ENCODE measurements around the gene ABCB9. TPM values are rescaled to one million over a fixed set of nuclear protein-coding genes. Genes with fewer than 3 reads are reported as not detected.

The ABCB9 gene
- total and polyA plus RNA-seq, 5 donors: 5.2 to 7.0 (median 6.3) TPM

- no peak for DNase-seq
- no peak for ATAC-seq
- Histone ChIP-seq H3K4me3 (ENCODE audit: low read length) (no peak overlapping the region), H3K9me3 (ENCODE audit: control insufficient read depth, low read length) (no peaks in the 10 kb centered on the region), H3K27me3 (ENCODE audit: control insufficient read depth, insufficient read depth) (no peaks in the 10 kb centered on the region), H3K27ac (ENCODE audit: low read length) (no peak overlapping the region), H3K4me1 (ENCODE audit: control insufficient read depth, insufficient read depth, low read length) (no peaks in the 10 kb centered on the region)
- intact Hi-C loops (cut with DNase I): no loop called here
- WGBS: 93% methylated on average over 3 of the region's 3 CpGs
Observed at GRCh38 chr12:123001464-123001863, 35.2 kb upstream of the ABCB9 start.

- Histone ChIP-seq H3K9me3 (ENCODE audit: control insufficient read depth, low read length) (no peaks in the 10 kb centered on the region), H3K27me3 (ENCODE audit: control insufficient read depth, insufficient read depth) (no peaks in the 10 kb centered on the region), H3K4me1 (ENCODE audit: control insufficient read depth, insufficient read depth, low read length) (peaks cover 2% of the 10 kb centered on the region), H3K4me3 (ENCODE audit: low read length) (no peak overlapping the region), H3K27ac (ENCODE audit: low read length) (no peak overlapping the region)
- DNase-seq (peak in 2 of 3 donors; percentile 18 to 37), ATAC-seq (no peak)
- intact Hi-C loops (cut with DNase I): no loop called here
- WGBS: 97% methylated on average over 10 of the region's 10 CpGs
Observed at GRCh38 chr12:123000578-123000977, 34.3 kb upstream of the ABCB9 start.

- Histone ChIP-seq H3K27me3 (ENCODE audit: control insufficient read depth, insufficient read depth) (no peaks in the 10 kb centered on the region), H3K4me1 (ENCODE audit: control insufficient read depth, insufficient read depth, low read length) (peaks cover 2% of the 10 kb centered on the region), H3K9me3 (ENCODE audit: control insufficient read depth, low read length) (no peaks in the 10 kb centered on the region), H3K27ac (ENCODE audit: low read length) (no peak overlapping the region), H3K4me3 (ENCODE audit: low read length) (no peak overlapping the region)
- intact Hi-C loops (cut with DNase I): no loop called here
- WGBS: 83% methylated on average over 20 of the region's 20 CpGs
- peak in 2 of 3 donors; percentile 42 to 46 for DNase-seq
- no peak for ATAC-seq
Observed at GRCh38 chr12:122999986-123000420, 33.7 kb upstream of the ABCB9 start.

- H3K4me1 ChIP-seq (ENCODE audit: control insufficient read depth, insufficient read depth, low read length): peaks cover 2% of the 10 kb centered on the region
- DNase-seq: peak in 2 of 3 donors; percentile 15 to 31
- no peak overlapping the region for H3K4me3 ChIP-seq (ENCODE audit: low read length)
- intact Hi-C loops (cut with DNase I): no loop called here
- no peak overlapping the region for H3K27ac ChIP-seq (ENCODE audit: low read length)
- no peaks in the 10 kb centered on the region for H3K27me3 ChIP-seq (ENCODE audit: control insufficient read depth, insufficient read depth)
- H3K9me3 ChIP-seq (ENCODE audit: control insufficient read depth, low read length): no peaks in the 10 kb centered on the region
- no peak for ATAC-seq
- WGBS: 89% methylated on average over 8 of the region's 8 CpGs
Observed at GRCh38 chr12:122999196-122999946, 33.1 kb upstream of the ABCB9 start.

- H3K4me1 ChIP-seq (ENCODE audit: control insufficient read depth, insufficient read depth, low read length): peaks cover 2% of the 10 kb centered on the region
- no peaks in the 10 kb centered on the region for H3K27me3 ChIP-seq (ENCODE audit: control insufficient read depth, insufficient read depth)
- ATAC-seq (no peak), DNase-seq (peak in 2 of 3 donors; percentile 28 to 49)
- no peak overlapping the region for H3K27ac ChIP-seq (ENCODE audit: low read length)
- intact Hi-C loops (cut with DNase I): no loop called here
- 90% methylated on average over 4 of the region's 4 CpGs for WGBS
- no peaks in the 10 kb centered on the region for H3K9me3 ChIP-seq (ENCODE audit: control insufficient read depth, low read length)
- H3K4me3 ChIP-seq (ENCODE audit: low read length): no peak overlapping the region
Observed at GRCh38 chr12:122998316-122998715, 32.1 kb upstream of the ABCB9 start.

GRCh38 chr12:122997343-122998250, 31.3 kb upstream of the ABCB9 start:
- Histone ChIP-seq H3K4me1 (ENCODE audit: control insufficient read depth, insufficient read depth, low read length) (peaks cover 2% of the 10 kb centered on the region), H3K27me3 (ENCODE audit: control insufficient read depth, insufficient read depth) (no peaks in the 10 kb centered on the region), H3K9me3 (ENCODE audit: control insufficient read depth, low read length) (no peaks in the 10 kb centered on the region), H3K4me3 (ENCODE audit: low read length) (no peak overlapping the region), H3K27ac (ENCODE audit: low read length) (no peak overlapping the region)
- intact Hi-C loops (cut with DNase I): no loop called here
- ATAC-seq (no peak), DNase-seq (peak in 2 of 3 donors; percentile 44 to 56)
- WGBS: 91% methylated on average over 25 of the region's 25 CpGs

GRCh38 chr12:122996621-122997342, 30.5 kb upstream of the ABCB9 start:
- H3K4me1 ChIP-seq (ENCODE audit: control insufficient read depth, insufficient read depth, low read length): peaks cover 2% of the 10 kb centered on the region
- peak in 2 of 3 donors; percentile 24 to 44 for DNase-seq
- intact Hi-C loops (cut with DNase I): no loop called here
- no peak for ATAC-seq
- 90% methylated on average over 16 of the region's 16 CpGs for WGBS
- no peaks in the 10 kb centered on the region for H3K27me3 ChIP-seq (ENCODE audit: control insufficient read depth, insufficient read depth)
- H3K4me3 ChIP-seq (ENCODE audit: low read length): no peak overlapping the region
- H3K27ac ChIP-seq (ENCODE audit: low read length): no peak overlapping the region
- no peaks in the 10 kb centered on the region for H3K9me3 ChIP-seq (ENCODE audit: control insufficient read depth, low read length)

GRCh38 chr12:122996188-122996601, 29.9 kb upstream of the ABCB9 start:
- Histone ChIP-seq H3K4me1 (ENCODE audit: control insufficient read depth, insufficient read depth, low read length) (peaks cover 2% of the 10 kb centered on the region), H3K27ac (ENCODE audit: low read length) (no peak overlapping the region)
- DNase-seq: peak in 2 of 3 donors; percentile 44 to 55

GRCh38 chr12:122995503-122996187, 29.4 kb upstream of the ABCB9 start:
- intact Hi-C loops (cut with DNase I): no loop called here
- DNase-seq (peak; percentile 66 to 90 (median 90)), ATAC-seq (peak; percentile 36 to 63)
- H3K9me3 ChIP-seq (ENCODE audit: control insufficient read depth, low read length): no peaks in the 10 kb centered on the region
- WGBS: 67% methylated on average over 20 of the region's 20 CpGs
- H3K4me3 ChIP-seq (ENCODE audit: low read length): no peak overlapping the region
- H3K27me3 ChIP-seq (ENCODE audit: control insufficient read depth, insufficient read depth): no peaks in the 10 kb centered on the region
- no peak overlapping the region for H3K27ac ChIP-seq (ENCODE audit: low read length)
- H3K4me1 ChIP-seq (ENCODE audit: control insufficient read depth, insufficient read depth, low read length): peaks cover 2% of the 10 kb centered on the region

More at GRCh38 chr12:122996188-122996601, 29.9 kb upstream of the ABCB9 start:
- 95% methylated on average over 7 of the region's 7 CpGs for WGBS
- intact Hi-C loops (cut with DNase I): no loop called here
- no peaks in the 10 kb centered on the region for H3K27me3 ChIP-seq (ENCODE audit: control insufficient read depth, insufficient read depth)
- H3K9me3 ChIP-seq (ENCODE audit: control insufficient read depth, low read length): no peaks in the 10 kb centered on the region
- ATAC-seq: no peak
- no peak overlapping the region for H3K4me3 ChIP-seq (ENCODE audit: low read length)

GRCh38 chr12:122994781-122995502, 28.7 kb upstream of the ABCB9 start:
- H3K4me1 ChIP-seq (ENCODE audit: control insufficient read depth, insufficient read depth, low read length): peaks cover 2% of the 10 kb centered on the region
- WGBS: 87% methylated on average over 13 of the region's 13 CpGs
- H3K4me3 ChIP-seq (ENCODE audit: low read length): no peak overlapping the region
- no peaks in the 10 kb centered on the region for H3K27me3 ChIP-seq (ENCODE audit: control insufficient read depth, insufficient read depth)
- H3K27ac ChIP-seq (ENCODE audit: low read length): no peak overlapping the region
- intact Hi-C loops (cut with DNase I): no loop called here
- H3K9me3 ChIP-seq (ENCODE audit: control insufficient read depth, low read length): no peaks in the 10 kb centered on the region
- DNase-seq (peak in 2 of 3 donors; percentile 7 to 43), ATAC-seq (no peak)

All from right cardiac atrium (tissue), 5 donors.